ENCODE measurements around the gene SIAH2. TPM values are rescaled to one million over a fixed set of nuclear protein-coding genes. Genes with fewer than 3 reads are reported as not detected.
A peak's percentile ranks its signal among the peaks of the same experiment; 100 is the strongest.

SIAH2 gene
- total RNA-seq, 1 experiment from 2014 or later: 17.1 TPM

DNA sequence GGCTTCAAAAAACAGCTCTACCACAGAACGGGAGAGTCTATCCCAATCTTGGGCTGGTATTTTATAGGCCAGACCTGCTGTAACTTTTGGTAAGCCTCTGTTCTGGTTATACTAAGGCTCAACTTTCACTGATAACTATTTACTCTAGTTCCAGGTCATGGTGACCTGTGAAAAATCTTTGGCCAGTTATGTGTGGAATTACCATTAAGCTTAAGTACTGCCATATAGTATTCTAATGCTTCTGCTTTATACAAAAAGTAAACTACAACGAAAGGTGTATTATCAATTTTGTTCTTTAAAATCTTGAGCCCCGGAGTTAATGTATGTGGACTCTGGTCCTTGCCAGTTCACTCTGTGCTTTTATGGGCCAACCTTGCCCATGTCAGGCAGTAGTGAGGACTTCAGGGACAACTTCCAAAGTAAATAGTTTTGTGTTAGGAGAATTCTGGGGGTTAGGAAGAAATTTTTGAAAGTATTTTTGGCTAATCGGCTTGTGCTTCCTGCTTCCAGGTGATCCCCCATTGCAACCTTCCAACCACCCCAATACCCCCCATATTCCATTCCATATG, 6.4 kb downstream of the SIAH2 start (continued):
- TF ChIP-seq AFF4 (CRISPR knock-in tag; IDR thresholded peaks at IDR 0.05; ENCODE audit: borderline replicate concordance): no peak
- TF ChIP-seq FOXP4 (CRISPR knock-in tag; IDR thresholded peaks at IDR 0.05): no peak
- TF ChIP-seq, protein P1, sequence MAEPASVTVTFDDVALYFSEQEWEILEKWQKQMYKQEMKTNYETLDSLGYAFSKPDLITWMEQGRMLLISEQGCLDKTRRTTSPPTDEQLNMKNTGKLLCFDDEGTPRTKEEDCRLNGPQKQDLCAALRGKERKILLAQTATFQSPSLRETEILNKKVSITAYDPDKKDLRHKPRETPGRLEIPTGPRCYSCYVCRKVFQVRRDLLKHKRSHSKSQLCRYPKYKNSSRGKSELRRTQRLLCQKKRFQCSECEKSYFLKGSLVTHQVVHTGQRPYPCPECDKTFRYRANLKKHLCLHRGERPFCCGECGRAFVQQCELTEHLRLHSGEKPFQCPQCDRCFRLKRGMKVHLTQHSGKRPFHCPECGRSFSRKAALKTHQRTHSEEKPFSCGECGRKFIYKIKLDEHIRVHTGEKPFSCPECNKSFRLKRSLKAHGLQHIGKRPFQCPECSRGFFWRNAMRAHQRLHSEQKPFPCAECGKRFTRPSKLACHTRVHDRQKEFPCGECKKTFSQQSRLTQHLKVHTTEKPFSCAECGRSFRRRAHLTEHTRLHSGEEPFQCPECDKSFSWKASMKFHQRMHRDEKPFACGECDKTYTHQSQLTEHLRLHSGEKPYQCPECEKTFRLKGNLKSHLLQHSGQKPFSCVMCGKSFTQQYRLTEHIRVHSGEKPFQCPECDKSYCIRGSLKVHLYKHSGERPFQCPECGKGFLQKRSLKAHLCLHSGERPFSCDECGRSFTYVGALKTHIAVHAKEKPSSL (CRISPR knock-in tag; conservative IDR thresholded peaks at IDR 0.05): no peak
- no peak for TF ChIP-seq PRRX2 (CRISPR knock-in tag; IDR thresholded peaks at IDR 0.05)
- no peak for TF ChIP-seq OVOL2 (CRISPR knock-in tag; IDR thresholded peaks at IDR 0.05; ENCODE audit: borderline replicate concordance)
- no peak for TF ChIP-seq IRF2 (CRISPR knock-in tag; IDR thresholded peaks at IDR 0.05; ENCODE audit: borderline replicate concordance, low read depth)
- TF ChIP-seq, protein P2, sequence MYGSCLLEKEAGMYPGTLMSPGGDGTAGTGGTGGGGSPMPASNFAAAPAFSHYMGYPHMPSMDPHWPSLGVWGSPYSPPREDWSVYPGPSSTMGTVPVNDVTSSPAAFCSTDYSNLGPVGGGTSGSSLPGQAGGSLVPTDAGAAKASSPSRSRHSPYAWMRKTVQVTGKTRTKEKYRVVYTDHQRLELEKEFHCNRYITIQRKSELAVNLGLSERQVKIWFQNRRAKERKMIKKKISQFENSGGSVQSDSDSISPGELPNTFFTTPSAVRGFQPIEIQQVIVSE (CRISPR knock-in tag; IDR thresholded peaks at IDR 0.05; ENCODE audit: borderline replicate concordance): no peak
- TF ChIP-seq PREB (CRISPR knock-in tag; IDR thresholded peaks at IDR 0.05; ENCODE audit: borderline replicate concordance): no peak
- no peak for TF ChIP-seq MAX (CRISPR knock-in tag; IDR thresholded peaks at IDR 0.05)

DNA sequence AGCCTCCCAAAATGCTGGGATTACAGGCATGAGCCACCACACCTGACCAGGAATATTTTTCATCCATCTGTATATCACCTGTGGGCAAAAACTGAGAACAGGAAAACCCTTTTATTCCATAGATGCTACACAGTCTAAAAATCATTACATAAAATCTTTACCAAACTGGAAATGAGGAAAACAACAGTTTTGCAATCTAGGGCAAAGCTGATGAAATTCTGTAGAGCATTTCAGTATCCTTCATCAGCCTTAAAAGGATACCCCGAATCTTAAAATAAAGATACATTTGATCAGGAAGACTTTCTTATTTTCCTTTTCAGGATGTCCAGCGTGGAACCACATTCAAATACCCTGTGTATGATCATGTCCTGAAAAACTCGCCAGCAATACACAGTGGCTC, 7.1 kb downstream of the SIAH2 start:
- Mint-ChIP-seq H3K4me1 (peaks cover 17% of the 10 kb centered on the region), H3K36me3 (0 out of 2 replicates have a peak, but pooled peaks cover 2% of the 10 kb centered on the region), H3K27ac (no peak overlapping the region), H3K9me3 (no peaks in the 10 kb centered on the region), H3K4me3 (no peak overlapping the region), H3K27me3 (ENCODE audit: low read depth) (peaks cover 4% of the 10 kb centered on the region; the same call in 1 of the 2 replicates)
- ChIA-PET POLR2A (no interaction called here), CTCF (interaction anchor here (1.4 kb wide), 1 partner anchor 7 kb away, joined by 4 read pairs; the partner anchor contains the start of gene SIAH2)
- no peak for TF ChIP-seq NR1H2 (CRISPR knock-in tag; IDR thresholded peaks at IDR 0.05)
- TF ChIP-seq ZNF396 (CRISPR knock-in tag; IDR thresholded peaks at IDR 0.05; ENCODE audit: borderline replicate concordance): no peak
- TF ChIP-seq ZNF138 (CRISPR knock-in tag; conservative IDR thresholded peaks at IDR 0.05): no peak
- peak; percentile 91 for TF ChIP-seq GABPB1 (CRISPR knock-in tag; IDR thresholded peaks at IDR 0.05)
- TF ChIP-seq ZNF423 (CRISPR knock-in tag; IDR thresholded peaks at IDR 0.05): no peak
- no peak for TF ChIP-seq OVOL2 (CRISPR knock-in tag; IDR thresholded peaks at IDR 0.05; ENCODE audit: borderline replicate concordance)
- TF ChIP-seq ZNF532 (CRISPR knock-in tag; IDR thresholded peaks at IDR 0.05; ENCODE audit: borderline replicate concordance): no peak
- ATAC-seq (no peak), DNase-seq (ENCODE audit: low spot score) (no peak)

All from WTC11 (cell line).